Transverse colon (tissue), 4 donors: ENCODE results near the gene C10orf53. TPM values are rescaled to one million over a fixed set of nuclear protein-coding genes. Genes with fewer than 3 reads are reported as not detected.

Source experiments
- DNase-seq: peaks from one replicate; pipeline ENCODE4 v3.0.0-alpha.2; 2019
- H3K27ac ChIP-seq, 4 donors: fragments of 200-600 bp; sonication (generic); 2 replicates each; pipeline ENCODE4 v1.5.1; 2016 to 2018; ENCODE audit warnings: inconsistent platforms in 4 of 4
- H3K27me3 ChIP-seq: fragments of 200-600 bp; sonication (generic); 2 replicates; pipeline ENCODE4 v1.5.1; 2017; ENCODE audit warnings: inconsistent platforms
- H3K36me3 ChIP-seq, 4 donors: fragments of 200-600 bp; sonication (generic); 2 replicates each; pipeline ENCODE4 v1.5.1; 2017 to 2019; ENCODE audit warnings: inconsistent platforms in 4 of 4
- H3K4me1 ChIP-seq, 4 donors: fragments of 200-600 bp; sonication (generic); 2 replicates each; pipeline ENCODE4 v1.5.1; 2017 to 2020; ENCODE audit warnings: inconsistent platforms in 4 of 4
- H3K4me3 ChIP-seq, 4 donors: fragments of 200-600 bp; sonication (generic); 1 replicate in 1 of 4; 2 replicates in 3 of 4; pipeline versions ENCODE4 v1.5.1 to v1.6.1; 2017 to 2019; ENCODE audit warnings: inconsistent platforms in 4 of 4
- H3K9me3 ChIP-seq, 2 donors: fragments of 200-600 bp; sonication (generic); 2 replicates each; pipeline ENCODE4 v1.5.1; 2017 to 2019; ENCODE audit warnings: inconsistent platforms in 2 of 2
- CTCF ChIP-seq, 5 experiments: fragments of 200-600 bp in 3 of 5; fragments of 450-650 bp in 2 of 5; sonication (generic) in 3 of 5; IDR thresholded peaks; 1 replicate in 2 of 5; 2 replicates in 3 of 5; pipeline ENCODE4 v1.5.1; 2016 to 2017; ENCODE audit warnings: antibody characterized with exemption in 5 of 5, inconsistent platforms in 3 of 5, mild to moderate bottlenecking in 2 of 5, moderate library complexity in 1 of 5
- EP300 ChIP-seq: sonication (generic); formaldehyde crosslinking; IDR thresholded peaks from one replicate; pipeline ENCODE4 v1.6.1; 2017; ENCODE audit warnings: antibody characterized with exemption, low read depth
- POLR2A ChIP-seq: fragments of 450-650 bp; IDR thresholded peaks from one replicate; pipeline ENCODE4 v1.6.1; 2016; ENCODE audit warnings: antibody characterized with exemption, mild to moderate bottlenecking, moderate library complexity
- POLR2AphosphoS5 ChIP-seq, 3 donors: sonication (generic); formaldehyde crosslinking; IDR thresholded peaks; one replicate each; pipeline ENCODE4 v1.6.1; 2016; ENCODE audit warnings: antibody characterized with exemption in 3 of 3
- whole genome bisulfite sequencing, 2 donors: methylation state at CpG; one replicate each; pipeline ENCODE4 v1.1.5; 2018; ENCODE audit warnings: low coverage in 1 of 2; 5-methylcytosine and 5-hydroxymethylcytosine counted together
- in situ Hi-C, 4 donors: fragments of 200-750 bp; cut with MboI; loops; one replicate each; pipeline versions ENCODE4 v1.15.0 to v1.15.1; 2017; ENCODE audit warnings: low sequenced_read_pairs in 3 of 4, low pct_ligation_motif_present in 1 of 4, low pct_unique_long_range_greater_than_20kb in 1 of 4
- intact Hi-C: fragments of 100-400 bp; cut with DNase I; formaldehyde crosslinking; loops from one replicate; pipeline ENCODE4 v1.15.1; 2023; ENCODE audit warnings: low total_unique reads
- total RNA-seq, 4 donors: library from RNA; depleted of rRNA; stranded (reverse); fragments of >200 nt; gene quantifications; one replicate each; pipeline ENCODE4 v1.1.0, GENCODE V29; 2016

Gene C10orf53
- total RNA-seq, 4 donors from 2014 or later = not detected

- WGBS, 2 donors = 80 to 89% methylated on average over 1 to 8 of the region's 8 CpGs
- peaks cover 17% of the 10 kb centered on the region for H3K27me3 ChIP-seq
- no peaks in the 10 kb centered on the region for H3K4me1 ChIP-seq
- no peak for DNase-seq
- no peak overlapping the region for H3K4me3 ChIP-seq
- intact Hi-C loops = no loop called here
- no peaks in the 10 kb centered on the region for H3K9me3 ChIP-seq
- TF ChIP-seq POLR2A (no peak), CTCF (IDR thresholded peaks at IDR 0.05) (no peak), POLR2AphosphoS5 (IDR thresholded peaks at IDR 0.05) (no peak), EP300 (no peak)
- in situ Hi-C loops = no loop called here
- no peak overlapping the region for H3K27ac ChIP-seq
- no peaks in the 10 kb centered on the region for H3K36me3 ChIP-seq
Measured at GRCh38 chr10:49645417-49645816, 34.0 kb upstream of the C10orf53 start.

- WGBS, 2 donors = 94% methylated on average over 18 of the region's 22 CpGs; no CpG with 5 or more reads in 1 of the 2 donors
- no peaks in the 10 kb centered on the region for H3K4me1 ChIP-seq
- intact Hi-C loops = no loop called here
- H3K27ac ChIP-seq = no peak overlapping the region
- in situ Hi-C loops = no loop called here
- no peak for TF ChIP-seq EP300
- TF ChIP-seq POLR2AphosphoS5 (IDR thresholded peaks at IDR 0.05) = no peak
- TF ChIP-seq CTCF (IDR thresholded peaks at IDR 0.05) = no peak
- no peak for TF ChIP-seq POLR2A
- H3K36me3 ChIP-seq = no peaks in the 10 kb centered on the region
- H3K9me3 ChIP-seq = no peaks in the 10 kb centered on the region
- no peak for DNase-seq
- H3K4me3 ChIP-seq = no peak overlapping the region
- H3K27me3 ChIP-seq = peaks cover 10% of the 10 kb centered on the region
Measured at GRCh38 chr10:49645871-49646870, 33.3 kb upstream of the C10orf53 start.

GRCh38 chr10:49647554-49647953 is 31.9 kb upstream of the C10orf53 start:
- H3K27me3 ChIP-seq = no peaks in the 10 kb centered on the region
- intact Hi-C loops = no loop called here
- H3K36me3 ChIP-seq = no peaks in the 10 kb centered on the region
- 75 to 79% methylated on average over 3 to 4 of the region's 4 CpGs for WGBS, 2 donors
- in situ Hi-C loops = no loop called here
- H3K9me3 ChIP-seq = no peaks in the 10 kb centered on the region
- no peak for TF ChIP-seq EP300
- no peak for TF ChIP-seq POLR2A
- no peak for TF ChIP-seq POLR2AphosphoS5 (IDR thresholded peaks at IDR 0.05)
- TF ChIP-seq CTCF (IDR thresholded peaks at IDR 0.05) = no peak
- no peak for DNase-seq
- no peak overlapping the region for H3K27ac ChIP-seq
- H3K4me3 ChIP-seq = no peak overlapping the region
- no peaks in the 10 kb centered on the region for H3K4me1 ChIP-seq

GRCh38 chr10:49647985-49648795 is 31.3 kb upstream of the C10orf53 start:
- H3K4me1 ChIP-seq = no peaks in the 10 kb centered on the region
- H3K27ac ChIP-seq = no peak overlapping the region
- no peaks in the 10 kb centered on the region for H3K27me3 ChIP-seq
- intact Hi-C loops = no loop called here
- H3K4me3 ChIP-seq = no peak overlapping the region
- no peaks in the 10 kb centered on the region for H3K36me3 ChIP-seq
- no peak for TF ChIP-seq CTCF (IDR thresholded peaks at IDR 0.05)
- no peak for TF ChIP-seq POLR2AphosphoS5 (IDR thresholded peaks at IDR 0.05)
- TF ChIP-seq POLR2A = no peak
- no peak for TF ChIP-seq EP300
- WGBS, 2 donors = 73% methylated on average over 18 of the region's 18 CpGs; no CpG with 5 or more reads in 1 of the 2 donors
- no peaks in the 10 kb centered on the region for H3K9me3 ChIP-seq
- in situ Hi-C loops = no loop called here
- DNase-seq = no peak
